HepG2 (cell line): ENCODE measurements around the gene PPP4R4. TPM values are rescaled to one million over a fixed set of nuclear protein-coding genes. Genes with fewer than 3 reads are reported as not detected.

ENCODE experiments used
- ARNTL ChIP-seq: sonication (generic); formaldehyde crosslinking; IDR thresholded peaks from 2 replicates; pipeline ENCODE4 v1.4.0; 2020; ENCODE audit warnings: mild to moderate bottlenecking, missing genetic modification reagents
- DNMT1 ChIP-seq: sonication (generic); formaldehyde crosslinking; IDR thresholded peaks from 2 replicates; pipeline ENCODE4 v1.5.1; 2020; ENCODE audit warnings: mild to moderate bottlenecking, missing genetic modification reagents
- ETV5 ChIP-seq: IDR thresholded peaks from 2 replicates; pipeline ENCODE4 v1.6.1; 2018; ENCODE audit warnings: missing biosample characterization, missing genetic modification reagents, inconsistent platforms, borderline replicate concordance
- SP1 ChIP-seq, 2 experiments: fragments of 450-650 bp in 1 of 2; sonication (generic) in 1 of 2; formaldehyde crosslinking in 1 of 2; IDR thresholded peaks; 2 replicates each; pipeline versions ENCODE4 v1.4.0 to v1.6.1; 2016 to 2020; ENCODE audit warnings: missing genetic modification reagents in 1 of 2
- TGIF2 ChIP-seq: IDR thresholded peaks from 2 replicates; pipeline ENCODE4 v1.6.1; 2016; ENCODE audit warnings: control low read depth, missing compliant biosample characterization
- polyA plus RNA-seq, 8 experiments: library from polyadenylated mRNA; depleted of rRNA in 3 of 8; stranded (reverse) in 7 of 8; unstranded in 1 of 8; fragments of >200 nt; fragmentation: Illumina TruSeq in 4 of 8; extraction: Trizol in 4 of 8; gene quantifications; 2 replicates each; pipeline versions ENCODE4 v1.2.1 to v1.2.3, GENCODE V29; 2011 to 2016; ENCODE audit warnings: low read depth in 4 of 8, missing spikeins in 1 of 8, mixed read lengths in 1 of 8; ENCODE audit not compliant: insufficient read depth in 1 of 8
- total RNA-seq, 5 experiments: library from RNA; depleted of rRNA; stranded (reverse); fragments of >200 nt; fragmentation: Illumina TruSeq; extraction: Trizol; gene quantifications; 2 replicates each; pipeline ENCODE4 v1.2.3, GENCODE V29; 2016; ENCODE audit warnings: low read depth in 1 of 5
- TF ChIP-seq, protein P1 (sequence below): sonication (generic); formaldehyde crosslinking; IDR thresholded peaks from 2 replicates; pipeline ENCODE4 v1.5.0; 2020; ENCODE audit warnings: mild to moderate bottlenecking, missing genetic modification reagents, moderate library complexity
- TF ChIP-seq, protein P2 (sequence below): sonication (generic); formaldehyde crosslinking; IDR thresholded peaks from 2 replicates; pipeline ENCODE4 v1.4.0; 2020; ENCODE audit warnings: mild to moderate bottlenecking, missing genetic modification reagents
- TF ChIP-seq, protein P3 (sequence below): sonication (generic); formaldehyde crosslinking; IDR thresholded peaks from 2 replicates; pipeline ENCODE4 v1.5.0; 2020; ENCODE audit warnings: mild to moderate bottlenecking, missing genetic modification reagents
- TF ChIP-seq, protein P4 (sequence below): sonication (generic); formaldehyde crosslinking; IDR thresholded peaks from one replicate; pipeline ENCODE4 v1.5.1; 2020; ENCODE audit warnings: mild to moderate bottlenecking, missing genetic modification reagents; ENCODE audit errors: not compliant biosample characterization
- TF ChIP-seq, protein P5 (sequence below): sonication (generic); formaldehyde crosslinking; IDR thresholded peaks from 2 replicates; pipeline ENCODE4 v1.4.0; 2020; ENCODE audit warnings: missing genetic modification reagents

PPP4R4 gene
- total and polyA plus RNA-seq, 2 of the 13 experiments (the other 11 are each of a cell fraction or from before 2014, with no cell fraction given): 9.5 to 19.8 TPM

DNA sequence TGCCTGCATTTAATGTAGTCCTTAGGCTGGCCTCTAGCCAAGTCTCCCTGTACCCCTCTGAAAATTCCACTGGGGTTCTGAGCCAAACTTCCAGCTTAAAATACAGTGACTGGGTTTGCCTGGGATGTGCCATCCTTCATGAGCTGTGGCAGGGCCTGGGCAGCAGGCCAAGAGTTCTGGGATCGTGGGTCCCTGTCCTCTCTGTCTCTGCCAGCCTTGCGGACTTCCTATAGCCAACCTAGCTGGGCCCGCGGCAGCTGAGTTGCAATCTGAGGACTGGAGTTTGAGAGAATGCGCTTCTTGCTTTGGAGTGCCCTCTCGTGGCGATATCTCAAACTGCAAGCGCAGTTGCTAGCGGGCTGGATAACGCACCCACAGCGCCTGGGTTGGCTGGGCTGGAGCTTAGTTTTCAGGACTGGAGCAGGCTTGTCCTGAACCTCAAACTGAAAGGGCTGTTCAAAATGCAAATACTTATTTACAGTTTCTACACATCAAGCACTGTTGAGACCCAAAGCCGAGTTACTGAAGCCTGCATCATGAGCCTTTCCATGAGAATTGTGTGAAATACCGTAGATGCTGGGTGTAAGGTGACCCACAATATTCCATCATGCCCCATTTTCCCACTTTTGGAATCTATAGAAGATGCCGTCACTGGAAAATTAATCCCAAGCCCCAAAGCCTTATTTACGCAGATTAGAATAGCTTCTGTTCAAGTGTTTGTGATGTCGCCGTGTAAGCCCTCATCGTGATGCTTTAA is 37.4 kb upstream of the PPP4R4 start (continued):
- TF ChIP-seq, protein P1, sequence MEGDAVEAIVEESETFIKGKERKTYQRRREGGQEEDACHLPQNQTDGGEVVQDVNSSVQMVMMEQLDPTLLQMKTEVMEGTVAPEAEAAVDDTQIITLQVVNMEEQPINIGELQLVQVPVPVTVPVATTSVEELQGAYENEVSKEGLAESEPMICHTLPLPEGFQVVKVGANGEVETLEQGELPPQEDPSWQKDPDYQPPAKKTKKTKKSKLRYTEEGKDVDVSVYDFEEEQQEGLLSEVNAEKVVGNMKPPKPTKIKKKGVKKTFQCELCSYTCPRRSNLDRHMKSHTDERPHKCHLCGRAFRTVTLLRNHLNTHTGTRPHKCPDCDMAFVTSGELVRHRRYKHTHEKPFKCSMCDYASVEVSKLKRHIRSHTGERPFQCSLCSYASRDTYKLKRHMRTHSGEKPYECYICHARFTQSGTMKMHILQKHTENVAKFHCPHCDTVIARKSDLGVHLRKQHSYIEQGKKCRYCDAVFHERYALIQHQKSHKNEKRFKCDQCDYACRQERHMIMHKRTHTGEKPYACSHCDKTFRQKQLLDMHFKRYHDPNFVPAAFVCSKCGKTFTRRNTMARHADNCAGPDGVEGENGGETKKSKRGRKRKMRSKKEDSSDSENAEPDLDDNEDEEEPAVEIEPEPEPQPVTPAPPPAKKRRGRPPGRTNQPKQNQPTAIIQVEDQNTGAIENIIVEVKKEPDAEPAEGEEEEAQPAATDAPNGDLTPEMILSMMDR (CRISPR knock-in tag): peak; percentile 98
- TF ChIP-seq ARNTL (no peak), ETV5 (0 out of 2 replicates have a peak, but pooled peaks have one; percentile 17), DNMT1 (CRISPR knock-in tag) (no peak), TGIF2 (CRISPR knock-in tag) (no peak), SP1 (IDR thresholded peaks at IDR 0.05) (no peak), SP1 (CRISPR knock-in tag; IDR thresholded peaks at IDR 0.05) (no peak)
- TF ChIP-seq, protein P2, sequence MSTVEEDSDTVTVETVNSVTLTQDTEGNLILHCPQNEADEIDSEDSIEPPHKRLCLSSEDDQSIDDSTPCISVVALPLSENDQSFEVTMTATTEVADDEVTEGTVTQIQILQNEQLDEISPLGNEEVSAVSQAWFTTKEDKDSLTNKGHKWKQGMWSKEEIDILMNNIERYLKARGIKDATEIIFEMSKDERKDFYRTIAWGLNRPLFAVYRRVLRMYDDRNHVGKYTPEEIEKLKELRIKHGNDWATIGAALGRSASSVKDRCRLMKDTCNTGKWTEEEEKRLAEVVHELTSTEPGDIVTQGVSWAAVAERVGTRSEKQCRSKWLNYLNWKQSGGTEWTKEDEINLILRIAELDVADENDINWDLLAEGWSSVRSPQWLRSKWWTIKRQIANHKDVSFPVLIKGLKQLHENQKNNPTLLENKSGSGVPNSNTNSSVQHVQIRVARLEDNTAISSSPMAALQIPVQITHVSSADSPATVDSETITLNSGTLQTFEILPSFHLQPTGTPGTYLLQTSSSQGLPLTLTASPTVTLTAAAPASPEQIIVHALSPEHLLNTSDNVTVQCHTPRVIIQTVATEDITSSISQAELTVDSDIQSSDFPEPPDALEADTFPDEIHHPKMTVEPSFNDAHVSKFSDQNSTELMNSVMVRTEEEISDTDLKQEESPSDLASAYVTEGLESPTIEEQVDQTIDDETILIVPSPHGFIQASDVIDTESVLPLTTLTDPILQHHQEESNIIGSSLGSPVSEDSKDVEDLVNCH: no peak
- TF ChIP-seq, protein P3, sequence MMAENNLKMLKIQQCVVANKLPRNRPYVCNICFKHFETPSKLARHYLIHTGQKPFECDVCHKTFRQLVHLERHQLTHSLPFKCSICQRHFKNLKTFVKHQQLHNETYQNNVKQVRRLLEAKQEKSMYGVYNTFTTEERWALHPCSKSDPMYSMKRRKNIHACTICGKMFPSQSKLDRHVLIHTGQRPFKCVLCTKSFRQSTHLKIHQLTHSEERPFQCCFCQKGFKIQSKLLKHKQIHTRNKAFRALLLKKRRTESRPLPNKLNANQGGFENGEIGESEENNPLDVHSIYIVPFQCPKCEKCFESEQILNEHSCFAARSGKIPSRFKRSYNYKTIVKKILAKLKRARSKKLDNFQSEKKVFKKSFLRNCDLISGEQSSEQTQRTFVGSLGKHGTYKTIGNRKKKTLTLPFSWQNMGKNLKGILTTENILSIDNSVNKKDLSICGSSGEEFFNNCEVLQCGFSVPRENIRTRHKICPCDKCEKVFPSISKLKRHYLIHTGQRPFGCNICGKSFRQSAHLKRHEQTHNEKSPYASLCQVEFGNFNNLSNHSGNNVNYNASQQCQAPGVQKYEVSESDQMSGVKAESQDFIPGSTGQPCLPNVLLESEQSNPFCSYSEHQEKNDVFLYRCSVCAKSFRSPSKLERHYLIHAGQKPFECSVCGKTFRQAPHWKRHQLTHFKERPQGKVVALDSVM (CRISPR knock-in tag): no peak
- TF ChIP-seq, protein P4, sequence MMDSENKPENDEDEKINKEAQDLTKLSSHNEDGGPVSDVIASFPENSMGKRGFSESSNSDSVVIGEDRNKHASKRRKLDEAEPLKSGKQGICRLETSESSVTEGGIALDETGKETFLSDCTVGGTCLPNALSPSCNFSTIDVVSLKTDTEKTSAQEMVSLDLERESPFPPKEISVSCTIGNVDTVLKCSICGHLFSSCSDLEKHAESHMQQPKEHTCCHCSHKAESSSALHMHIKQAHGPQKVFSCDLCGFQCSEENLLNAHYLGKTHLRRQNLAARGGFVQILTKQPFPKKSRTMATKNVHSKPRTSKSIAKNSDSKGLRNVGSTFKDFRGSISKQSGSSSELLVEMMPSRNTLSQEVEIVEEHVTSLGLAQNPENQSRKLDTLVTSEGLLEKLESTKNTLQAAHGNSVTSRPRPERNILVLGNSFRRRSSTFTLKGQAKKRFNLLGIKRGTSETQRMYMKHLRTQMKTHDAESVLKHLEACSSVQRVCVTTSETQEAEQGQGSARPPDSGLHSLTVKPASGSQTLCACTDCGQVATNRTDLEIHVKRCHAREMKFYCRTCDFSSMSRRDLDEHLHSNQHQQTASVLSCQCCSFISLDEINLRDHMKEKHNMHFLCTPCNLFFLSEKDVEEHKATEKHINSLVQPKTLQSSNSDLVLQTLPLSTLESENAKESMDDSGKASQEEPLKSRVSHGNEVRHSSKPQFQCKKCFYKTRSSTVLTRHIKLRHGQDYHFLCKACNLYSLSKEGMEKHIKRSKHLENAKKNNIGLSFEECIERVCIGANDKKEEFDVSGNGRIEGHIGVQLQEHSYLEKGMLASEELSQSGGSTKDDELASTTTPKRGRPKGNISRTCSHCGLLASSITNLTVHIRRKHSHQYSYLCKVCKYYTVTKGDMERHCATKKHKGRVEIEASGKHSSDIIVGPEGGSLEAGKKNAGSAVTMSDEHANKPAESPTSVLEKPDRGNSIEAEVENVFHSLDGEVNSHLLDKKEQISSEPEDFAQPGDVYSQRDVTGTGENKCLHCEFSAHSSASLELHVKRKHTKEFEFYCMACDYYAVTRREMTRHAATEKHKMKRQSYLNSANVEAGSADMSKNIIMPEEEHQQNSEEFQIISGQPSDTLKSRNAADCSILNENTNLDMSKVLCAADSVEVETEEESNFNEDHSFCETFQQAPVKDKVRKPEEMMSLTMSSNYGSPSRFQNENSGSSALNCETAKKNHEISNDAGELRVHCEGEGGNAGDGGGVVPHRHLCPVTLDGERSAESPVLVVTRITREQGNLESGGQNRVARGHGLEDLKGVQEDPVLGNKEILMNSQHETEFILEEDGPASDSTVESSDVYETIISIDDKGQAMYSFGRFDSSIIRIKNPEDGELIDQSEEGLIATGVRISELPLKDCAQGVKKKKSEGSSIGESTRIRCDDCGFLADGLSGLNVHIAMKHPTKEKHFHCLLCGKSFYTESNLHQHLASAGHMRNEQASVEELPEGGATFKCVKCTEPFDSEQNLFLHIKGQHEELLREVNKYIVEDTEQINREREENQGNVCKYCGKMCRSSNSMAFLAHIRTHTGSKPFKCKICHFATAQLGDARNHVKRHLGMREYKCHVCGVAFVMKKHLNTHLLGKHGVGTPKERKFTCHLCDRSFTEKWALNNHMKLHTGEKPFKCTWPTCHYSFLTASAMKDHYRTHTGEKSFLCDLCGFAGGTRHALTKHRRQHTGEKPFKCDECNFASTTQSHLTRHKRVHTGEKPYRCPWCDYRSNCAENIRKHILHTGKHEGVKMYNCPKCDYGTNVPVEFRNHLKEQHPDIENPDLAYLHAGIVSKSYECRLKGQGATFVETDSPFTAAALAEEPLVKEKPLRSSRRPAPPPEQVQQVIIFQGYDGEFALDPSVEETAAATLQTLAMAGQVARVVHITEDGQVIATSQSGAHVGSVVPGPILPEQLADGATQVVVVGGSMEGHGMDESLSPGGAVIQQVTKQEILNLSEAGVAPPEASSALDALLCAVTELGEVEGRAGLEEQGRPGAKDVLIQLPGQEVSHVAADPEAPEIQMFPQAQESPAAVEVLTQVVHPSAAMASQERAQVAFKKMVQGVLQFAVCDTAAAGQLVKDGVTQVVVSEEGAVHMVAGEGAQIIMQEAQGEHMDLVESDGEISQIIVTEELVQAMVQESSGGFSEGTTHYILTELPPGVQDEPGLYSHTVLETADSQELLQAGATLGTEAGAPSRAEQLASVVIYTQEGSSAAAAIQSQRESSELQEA: no peak
- TF ChIP-seq, protein P5, sequence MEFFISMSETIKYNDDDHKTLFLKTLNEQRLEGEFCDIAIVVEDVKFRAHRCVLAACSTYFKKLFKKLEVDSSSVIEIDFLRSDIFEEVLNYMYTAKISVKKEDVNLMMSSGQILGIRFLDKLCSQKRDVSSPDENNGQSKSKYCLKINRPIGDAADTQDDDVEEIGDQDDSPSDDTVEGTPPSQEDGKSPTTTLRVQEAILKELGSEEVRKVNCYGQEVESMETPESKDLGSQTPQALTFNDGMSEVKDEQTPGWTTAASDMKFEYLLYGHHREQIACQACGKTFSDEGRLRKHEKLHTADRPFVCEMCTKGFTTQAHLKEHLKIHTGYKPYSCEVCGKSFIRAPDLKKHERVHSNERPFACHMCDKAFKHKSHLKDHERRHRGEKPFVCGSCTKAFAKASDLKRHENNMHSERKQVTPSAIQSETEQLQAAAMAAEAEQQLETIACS (CRISPR knock-in tag): no peak
